Esophagus squamous epithelium (tissue), 5 donors: ENCODE measurements around the gene BACE1. TPM values are rescaled to one million over a fixed set of nuclear protein-coding genes. Genes with fewer than 3 reads are reported as not detected.
"Not testable (repeated sequence)": the region's sequence is repeated elsewhere in the genome, so short reads cannot be mapped to it uniquely, and the experiment has no call there.

Source experiments
- DNase-seq: peaks from one replicate; lab custom pipeline; 2025; lab: John Stamatoyannopoulos, UW
- H3K27ac ChIP-seq, 4 donors: fragments of 200-600 bp; sonication (generic); one replicate each; pipeline ENCODE4 v1.5.1; 2016 to 2019; ENCODE audit warnings: mild to moderate bottlenecking in 1 of 4
- H3K27me3 ChIP-seq, 4 donors: fragments of 200-600 bp; sonication (generic); 1 replicate in 3 of 4; 2 replicates in 1 of 4; pipeline versions ENCODE4 v1.5.1 to v1.6.0; 2017 to 2021; ENCODE audit warnings: antibody characterized with exemption in 1 of 4
- H3K36me3 ChIP-seq, 3 donors: fragments of 200-600 bp; sonication (generic); one replicate each; pipeline ENCODE4 v1.5.1; 2016 to 2019
- H3K4me1 ChIP-seq, 3 donors: fragments of 200-600 bp; sonication (generic); one replicate each; pipeline ENCODE4 v1.5.1; 2017 to 2019
- H3K4me3 ChIP-seq, 4 donors: fragments of 200-600 bp; sonication (generic); 1 replicate in 3 of 4; 2 replicates in 1 of 4; pipeline ENCODE4 v1.5.1; 2016 to 2019; ENCODE audit warnings: mild to moderate bottlenecking in 2 of 4, moderate library complexity in 1 of 4
- H3K9me3 ChIP-seq, 3 donors: fragments of 200-600 bp; sonication (generic); one replicate each; pipeline ENCODE4 v1.5.1; 2016 to 2019
- POLR2A ChIP-seq, 4 donors: fragments of 450-650 bp; IDR thresholded peaks; one replicate each; pipeline ENCODE4 v1.6.1; 2017; ENCODE audit warnings: antibody characterized with exemption in 4 of 4, mild to moderate bottlenecking in 4 of 4, moderate library complexity in 3 of 4
- WGBS, 2 donors: methylation state at CpG; one replicate each; pipeline ENCODE4 v1.1.5; 2018; 5-methylcytosine and 5-hydroxymethylcytosine counted together
- intact Hi-C: fragments of 100-400 bp; cut with DNase I; formaldehyde crosslinking; loops from one replicate; pipeline ENCODE4 v1.15.0; 2022
- total RNA-seq, 4 donors: library from RNA; depleted of rRNA; stranded (reverse); fragments of >200 nt; gene quantifications; one replicate each; pipeline ENCODE4 v1.1.0, GENCODE V29; 2016
- TF ChIP-seq, protein P1 (sequence below), 6 experiments: fragments of 450-650 bp in 4 of 6; fragments of 200-600 bp in 2 of 6; sonication (generic) in 2 of 6; IDR thresholded peaks; one replicate each; pipeline ENCODE4 v1.5.1; 2016 to 2019; ENCODE audit warnings: antibody characterized with exemption in 6 of 6, mild to moderate bottlenecking in 4 of 6, moderate library complexity in 4 of 6
- donor health status: DM: yes; HTN: yes; CAD: no.

The BACE1 gene
- total RNA-seq, 4 donors from 2014 or later: 7.0 to 16.9 (median 13.9) TPM

DNA sequence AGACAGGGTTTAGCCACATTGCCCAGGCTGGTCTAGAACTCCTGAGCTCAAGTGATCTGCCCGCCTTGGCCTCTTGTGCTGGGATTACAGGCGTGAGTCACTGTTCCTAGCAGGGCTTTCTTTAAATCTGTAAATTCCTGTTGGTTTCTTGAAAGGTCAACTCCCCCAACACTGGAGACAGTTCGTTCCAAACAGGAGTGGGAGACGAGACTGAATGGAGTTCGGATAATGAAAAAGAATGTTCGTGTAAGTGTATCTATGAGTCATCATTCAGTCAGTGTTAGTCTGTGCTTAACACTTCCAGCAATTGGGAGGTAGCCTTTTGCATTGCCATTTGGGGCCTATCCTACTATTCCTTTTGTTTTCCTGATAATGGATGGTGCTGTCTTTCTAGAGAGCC, 34.9 kb downstream of the BACE1 start:
- WGBS, 2 donors: 25 to 32% methylated on average over 5 to 6 of the region's 6 CpGs

DNA sequence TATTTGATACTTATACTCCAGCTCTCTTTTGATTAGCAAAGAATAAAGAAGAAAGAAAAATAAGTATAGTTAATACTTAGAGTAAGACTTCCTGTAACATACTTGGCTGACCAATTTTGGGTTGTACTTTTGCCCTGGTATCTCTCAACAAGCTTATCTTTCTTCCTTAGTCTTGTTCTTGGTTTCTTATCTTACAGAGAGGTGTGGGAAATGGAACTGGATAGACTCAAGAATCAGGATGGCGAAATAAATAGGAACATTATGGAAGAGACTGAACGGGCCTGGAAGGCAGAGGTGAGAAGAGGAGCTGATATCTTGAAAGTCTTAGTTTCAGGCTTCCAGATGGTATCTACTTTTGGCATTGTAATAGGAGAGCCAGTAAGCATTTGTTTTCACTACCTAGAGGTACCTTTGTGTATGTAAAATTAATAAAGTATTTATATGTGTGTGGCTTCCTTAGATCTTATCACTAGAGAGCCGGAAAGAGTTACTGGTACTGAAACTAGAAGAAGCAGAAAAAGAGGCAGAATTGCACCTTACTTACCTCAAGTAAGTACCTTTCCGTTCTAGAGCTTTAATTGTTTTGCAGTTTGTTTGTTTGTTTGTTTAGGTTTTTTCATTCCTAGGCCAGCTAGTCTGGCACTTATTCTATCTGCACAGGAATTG, 36.2 kb downstream of the BACE1 start:
- Histone ChIP-seq H3K36me3 (peaks cover 5 to 59% (median 7%) of the 10 kb centered on the region in 3 donors), H3K4me1 (peaks cover 0 to 12% (median 11%) of the 10 kb centered on the region in 3 donors), H3K9me3 (no peaks in the 10 kb centered on the region), H3K27me3 (no peaks in the 10 kb centered on the region), H3K4me3 (no peak overlapping the region), H3K27ac (no peak overlapping the region)
- no peak for DNase-seq
- WGBS, 2 donors: 80 to 83% methylated on average over 4 of the region's 4 CpGs
- TF ChIP-seq POLR2A (IDR thresholded peaks at IDR 0.05): no peak
- TF ChIP-seq, protein P1, sequence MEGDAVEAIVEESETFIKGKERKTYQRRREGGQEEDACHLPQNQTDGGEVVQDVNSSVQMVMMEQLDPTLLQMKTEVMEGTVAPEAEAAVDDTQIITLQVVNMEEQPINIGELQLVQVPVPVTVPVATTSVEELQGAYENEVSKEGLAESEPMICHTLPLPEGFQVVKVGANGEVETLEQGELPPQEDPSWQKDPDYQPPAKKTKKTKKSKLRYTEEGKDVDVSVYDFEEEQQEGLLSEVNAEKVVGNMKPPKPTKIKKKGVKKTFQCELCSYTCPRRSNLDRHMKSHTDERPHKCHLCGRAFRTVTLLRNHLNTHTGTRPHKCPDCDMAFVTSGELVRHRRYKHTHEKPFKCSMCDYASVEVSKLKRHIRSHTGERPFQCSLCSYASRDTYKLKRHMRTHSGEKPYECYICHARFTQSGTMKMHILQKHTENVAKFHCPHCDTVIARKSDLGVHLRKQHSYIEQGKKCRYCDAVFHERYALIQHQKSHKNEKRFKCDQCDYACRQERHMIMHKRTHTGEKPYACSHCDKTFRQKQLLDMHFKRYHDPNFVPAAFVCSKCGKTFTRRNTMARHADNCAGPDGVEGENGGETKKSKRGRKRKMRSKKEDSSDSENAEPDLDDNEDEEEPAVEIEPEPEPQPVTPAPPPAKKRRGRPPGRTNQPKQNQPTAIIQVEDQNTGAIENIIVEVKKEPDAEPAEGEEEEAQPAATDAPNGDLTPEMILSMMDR (IDR thresholded peaks at IDR 0.05): no peak
- intact Hi-C loops: no loop called here

More for the DNA sequence above, 34.9 kb downstream of the BACE1 start:
- DNase-seq: no peak
- H3K36me3 ChIP-seq: peaks cover 7 to 64% (median 11%) of the 10 kb centered on the region in 3 donors
- peaks cover 0 to 12% (median 11%) of the 10 kb centered on the region in 3 donors for H3K4me1 ChIP-seq
- H3K27me3 ChIP-seq: no peaks in the 10 kb centered on the region
- peak overlapping the region in 1 of 4 donors; percentile 15 for H3K27ac ChIP-seq
- TF ChIP-seq, protein P1 (IDR thresholded peaks at IDR 0.05): no peak
- TF ChIP-seq POLR2A (IDR thresholded peaks at IDR 0.05): no peak
- no peak overlapping the region for H3K4me3 ChIP-seq
- intact Hi-C loops: no loop called here
- no peaks in the 10 kb centered on the region for H3K9me3 ChIP-seq

DNA sequence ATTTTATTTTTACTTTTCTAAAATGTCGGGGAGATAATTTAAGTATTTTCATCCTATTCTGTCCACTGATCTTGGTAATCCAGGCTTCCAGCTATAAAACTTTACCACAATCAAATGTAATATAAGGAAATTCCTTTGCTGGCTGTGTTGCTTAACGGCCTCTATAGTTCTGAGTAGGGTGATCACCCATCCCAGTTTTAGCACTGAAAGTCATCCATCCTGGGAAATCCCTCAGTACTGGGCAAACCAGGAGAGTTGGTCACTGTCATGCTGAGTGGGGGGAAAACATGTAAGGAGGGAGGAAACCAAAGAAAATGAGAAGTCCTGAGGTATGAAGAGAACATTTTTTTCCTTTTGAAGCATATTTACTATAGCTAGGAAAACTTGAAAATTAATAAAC, 37.7 kb downstream of the BACE1 start:
- no peak for TF ChIP-seq POLR2A (IDR thresholded peaks at IDR 0.05)
- TF ChIP-seq, protein P1 (IDR thresholded peaks at IDR 0.05): no peak
- Histone ChIP-seq H3K27me3 (no peaks in the 10 kb centered on the region), H3K27ac (no peak overlapping the region), H3K4me1 (peaks cover 0 to 12% (median 11%) of the 10 kb centered on the region in 3 donors), H3K36me3 (peaks cover 0 to 59% (median 7%) of the 10 kb centered on the region in 3 donors), H3K9me3 (no peaks in the 10 kb centered on the region), H3K4me3 (no peak overlapping the region)
- intact Hi-C loops: no loop called here
- 90 to 91% methylated on average over 1 to 2 of the region's 2 CpGs for whole genome bisulfite sequencing, 2 donors
- DNase-seq: no peak

DNA sequence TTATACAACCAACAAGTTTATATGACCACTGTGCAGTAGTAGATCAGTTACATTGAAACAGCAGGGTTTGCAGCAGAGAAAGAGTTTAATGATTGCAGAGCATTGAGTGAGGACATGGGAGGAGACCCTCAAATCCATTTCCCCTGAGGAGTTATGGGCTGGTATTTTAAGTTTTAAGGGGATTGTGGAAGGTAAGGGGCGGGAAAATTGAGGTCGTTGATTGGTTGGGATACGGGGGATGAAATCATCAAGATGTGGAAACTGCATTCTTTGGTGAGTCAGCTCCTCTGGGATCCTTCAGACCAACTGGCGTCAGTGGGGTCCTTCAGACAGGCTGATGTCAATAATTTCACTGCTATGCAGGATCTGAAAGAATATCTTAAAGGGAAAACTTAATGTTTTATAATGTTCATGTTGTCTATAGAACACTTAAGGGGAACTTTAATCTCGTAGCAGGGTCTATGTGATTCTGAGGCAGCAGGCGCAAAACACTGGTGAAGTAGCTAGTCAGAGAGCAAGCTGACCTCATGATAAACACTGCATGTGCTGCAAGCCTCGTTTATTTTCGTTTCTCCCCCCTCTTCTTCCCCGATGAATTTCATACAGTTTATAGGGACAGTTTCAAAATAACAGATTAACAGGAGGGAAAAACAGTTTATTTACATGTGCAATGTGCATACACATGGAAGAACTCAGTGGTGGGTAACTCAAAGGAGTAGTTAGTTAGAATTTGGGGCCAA, 42.3 kb downstream of the BACE1 start:
- H3K4me3 ChIP-seq: no peak overlapping the region
- no peak overlapping the region for H3K27ac ChIP-seq
- no peak for TF ChIP-seq POLR2A (IDR thresholded peaks at IDR 0.05)
- TF ChIP-seq, protein P1 (IDR thresholded peaks at IDR 0.05): no peak
- no peaks in the 10 kb centered on the region for H3K9me3 ChIP-seq
- H3K36me3 ChIP-seq: peaks cover 0 to 37% (median 0%) of the 10 kb centered on the region in 3 donors
- no peaks in the 10 kb centered on the region for H3K27me3 ChIP-seq
- DNase-seq: no peak
- 78 to 87% methylated on average over 9 of the region's 9 CpGs for WGBS, 2 donors
- H3K4me1 ChIP-seq: peaks cover 0 to 2% (median 0%) of the 10 kb centered on the region in 3 donors
- intact Hi-C loops: no loop called here

DNA sequence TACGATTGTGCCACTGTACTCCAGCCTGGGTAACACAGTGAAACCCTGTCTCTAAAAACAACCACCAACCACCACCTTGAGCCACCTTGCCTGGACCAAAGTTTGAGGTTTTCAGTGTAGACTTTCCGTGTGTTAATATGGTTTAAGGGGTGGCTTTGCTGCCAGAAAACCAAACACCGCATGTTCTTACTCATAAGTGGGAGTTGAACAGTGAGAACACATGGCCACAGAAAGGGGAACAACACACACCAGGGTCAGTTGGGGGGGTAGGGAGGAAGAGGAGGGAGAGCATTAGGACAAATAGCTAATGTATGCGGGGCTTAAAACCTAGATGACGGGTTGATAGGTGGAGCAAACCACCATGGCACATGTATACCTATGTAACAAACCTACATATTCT, 43.9 kb downstream of the BACE1 start:
- H3K9me3 ChIP-seq, H3K27me3 ChIP-seq, H3K4me1 ChIP-seq, intact Hi-C loops, H3K4me3 ChIP-seq, H3K27ac ChIP-seq, DNase-seq: not testable (repeated sequence)
- 93 to 96% methylated on average over 4 to 5 of the region's 5 CpGs for WGBS, 2 donors
- H3K36me3 ChIP-seq: peaks cover 0 to 42% (median 0%) of the 10 kb centered on the region in 3 donors
